Right lobe of liver (tissue), 4 donors: Measurements from ENCODE around the gene MAL.

Experiments used
- POLR2A ChIP-seq: fragments of 450-650 bp; IDR thresholded peaks from one replicate; pipeline ENCODE4 v1.6.1; 2017; ENCODE audit warnings: antibody characterized with exemption, mild to moderate bottlenecking
- TF ChIP-seq, protein P1 (sequence below), 4 donors: fragments of 200-600 bp in 3 of 4; fragments of 450-650 bp in 1 of 4; IDR thresholded peaks; one replicate each; pipeline versions ENCODE4 v1.5.1 to v1.8.0; 2016 to 2022; ENCODE audit warnings: antibody characterized with exemption in 4 of 4, mild to moderate bottlenecking in 2 of 4
- donor health status: DM: no; HTN: no; CAD: no.
- donor health status: DM: no; HTN: no; CAD: no.
- donor health status: DM: no; HTN: yes; CAD: no.

DNA sequence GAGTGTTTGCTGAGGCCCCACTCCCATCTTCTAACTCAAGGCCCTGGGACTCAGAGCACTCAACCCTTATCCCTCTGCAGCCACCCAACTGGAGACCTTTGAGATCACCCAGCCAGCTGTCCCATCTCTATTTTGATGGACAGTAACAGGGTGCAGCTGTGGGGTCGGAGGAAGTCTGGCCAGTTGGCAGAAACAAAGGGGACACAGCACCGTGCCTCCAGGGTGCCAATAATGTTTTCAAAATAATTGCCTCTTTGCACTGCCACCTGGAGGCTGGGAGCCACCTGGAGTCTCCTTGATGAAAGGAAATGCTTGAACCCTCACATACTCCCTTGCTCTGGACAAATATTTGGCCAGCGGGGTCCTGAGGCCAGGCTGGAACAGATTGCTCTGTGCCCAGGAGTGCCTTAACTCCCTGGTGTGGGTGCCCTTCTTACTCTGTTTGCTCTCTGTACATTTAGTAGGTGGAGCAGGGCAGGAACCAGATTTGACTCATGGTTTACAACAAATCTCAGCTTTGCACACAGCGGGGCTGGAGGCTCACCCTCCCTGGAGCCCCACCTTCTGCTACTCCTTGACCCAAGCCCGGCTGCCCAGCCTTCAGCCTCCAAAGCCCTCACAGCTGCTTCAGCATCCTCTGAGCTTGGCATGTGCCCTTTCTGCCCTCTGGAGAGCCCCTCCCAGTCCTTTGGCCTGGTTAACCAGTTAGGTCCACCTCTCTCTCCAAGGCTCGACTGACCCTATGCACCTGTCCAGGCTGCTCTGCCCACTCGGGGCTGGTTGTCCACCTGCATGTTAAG, 17.2 kb downstream of the MAL start:
- TF ChIP-seq, protein P1, sequence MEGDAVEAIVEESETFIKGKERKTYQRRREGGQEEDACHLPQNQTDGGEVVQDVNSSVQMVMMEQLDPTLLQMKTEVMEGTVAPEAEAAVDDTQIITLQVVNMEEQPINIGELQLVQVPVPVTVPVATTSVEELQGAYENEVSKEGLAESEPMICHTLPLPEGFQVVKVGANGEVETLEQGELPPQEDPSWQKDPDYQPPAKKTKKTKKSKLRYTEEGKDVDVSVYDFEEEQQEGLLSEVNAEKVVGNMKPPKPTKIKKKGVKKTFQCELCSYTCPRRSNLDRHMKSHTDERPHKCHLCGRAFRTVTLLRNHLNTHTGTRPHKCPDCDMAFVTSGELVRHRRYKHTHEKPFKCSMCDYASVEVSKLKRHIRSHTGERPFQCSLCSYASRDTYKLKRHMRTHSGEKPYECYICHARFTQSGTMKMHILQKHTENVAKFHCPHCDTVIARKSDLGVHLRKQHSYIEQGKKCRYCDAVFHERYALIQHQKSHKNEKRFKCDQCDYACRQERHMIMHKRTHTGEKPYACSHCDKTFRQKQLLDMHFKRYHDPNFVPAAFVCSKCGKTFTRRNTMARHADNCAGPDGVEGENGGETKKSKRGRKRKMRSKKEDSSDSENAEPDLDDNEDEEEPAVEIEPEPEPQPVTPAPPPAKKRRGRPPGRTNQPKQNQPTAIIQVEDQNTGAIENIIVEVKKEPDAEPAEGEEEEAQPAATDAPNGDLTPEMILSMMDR (IDR thresholded peaks at IDR 0.05), result no peak
- no peak for TF ChIP-seq POLR2A
